HG02588 (cell line): ENCODE data around the gene TUSC7.

Source experiments
- ATAC-seq: cut with Tn5 transposase; IDR thresholded peaks from one replicate; pipeline ENCODE4 v1.9.1; 2021; ENCODE audit warnings: mild to moderate bottlenecking, moderate library complexity; ENCODE audit not compliant: unreplicated experiment

Gene TUSC7

DNA sequence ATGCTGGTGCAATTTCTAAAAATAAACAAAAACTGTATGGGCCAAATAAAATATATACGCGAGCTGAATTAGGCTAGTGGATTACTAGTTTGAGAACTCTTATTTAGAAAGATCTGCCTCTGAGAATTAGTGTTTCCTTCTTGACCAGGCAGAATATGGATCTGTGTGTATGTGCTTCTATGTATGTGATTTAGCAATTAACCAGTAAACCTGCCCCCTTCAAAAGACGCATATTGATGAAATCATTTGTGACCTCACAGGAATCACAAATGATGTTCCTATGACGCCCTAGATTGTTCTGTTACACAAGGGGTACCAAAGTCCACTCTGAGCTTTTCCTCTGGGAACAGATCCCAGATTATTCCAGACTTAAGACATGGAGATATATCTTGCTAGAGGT is at the start of gene TUSC7:
Gene TUSC7 (plus strand): TSS at position 301 of the 400 bp plus-strand sequence.
- ATAC-seq, result no peak

DNA sequence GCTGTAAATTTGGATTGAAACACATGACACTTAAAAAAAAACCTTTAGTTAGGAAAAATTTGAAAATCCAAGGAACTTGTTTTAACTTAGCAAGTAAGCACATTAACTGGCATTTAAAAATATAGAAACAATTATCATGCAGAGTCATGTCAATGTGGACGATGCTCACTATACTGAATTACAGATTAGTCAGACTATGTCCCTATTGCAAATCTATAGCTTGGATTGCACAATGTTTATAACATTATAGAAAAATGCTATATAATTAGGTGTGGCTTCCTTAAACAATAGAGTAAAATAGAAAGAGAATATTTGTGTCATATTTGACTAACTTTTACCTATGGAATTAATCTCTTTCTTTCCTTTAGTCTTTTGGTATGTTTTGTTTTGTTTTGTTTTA is 48.4 kb upstream of the TUSC7 start:
- no peak for ATAC-seq

DNA sequence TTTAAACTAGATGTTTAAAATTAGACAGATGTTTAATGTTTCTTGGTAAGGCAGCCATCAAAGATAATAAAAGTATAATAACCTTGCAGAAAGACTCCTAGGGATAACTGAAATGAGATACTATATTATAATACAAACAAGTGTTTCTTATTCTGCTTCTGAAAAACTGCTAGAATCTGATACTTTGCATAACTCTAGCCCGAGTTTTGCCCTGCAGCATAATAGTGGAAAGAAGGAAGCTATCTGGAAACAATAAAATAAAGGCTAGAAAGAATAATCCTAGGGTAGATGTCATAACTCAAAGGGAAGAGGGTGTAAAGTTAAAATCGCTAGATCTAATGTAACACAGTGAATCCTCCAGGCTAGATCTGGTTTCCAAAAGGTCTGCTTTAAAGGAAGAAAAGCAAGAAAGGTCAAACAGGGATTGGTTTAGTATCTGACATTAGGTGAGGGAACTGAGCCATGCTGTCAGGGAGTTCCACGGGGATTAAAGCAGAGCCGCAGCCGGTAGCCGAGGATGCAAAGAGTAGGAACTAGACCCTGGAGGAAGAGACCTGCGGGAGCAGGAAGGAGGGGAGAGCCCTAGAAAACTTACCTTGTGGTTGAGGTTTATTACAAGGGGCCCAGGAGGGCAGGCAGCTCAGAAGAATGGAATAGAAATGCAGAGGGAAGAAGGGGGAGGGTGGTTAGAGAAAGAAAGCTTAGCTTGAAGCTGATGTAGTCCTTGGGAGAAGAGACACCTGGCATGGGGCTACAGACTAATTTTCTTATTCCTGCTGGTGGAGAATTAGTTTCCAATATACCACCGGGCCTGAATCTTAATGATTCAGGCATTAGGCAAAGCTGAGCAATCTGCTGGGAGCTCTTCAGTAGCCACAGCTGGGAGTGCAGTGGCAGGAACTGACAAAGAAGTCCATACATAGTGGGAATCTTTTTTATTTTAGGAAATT is 46.1 kb upstream of the TUSC7 start:
- no peak for ATAC-seq

DNA sequence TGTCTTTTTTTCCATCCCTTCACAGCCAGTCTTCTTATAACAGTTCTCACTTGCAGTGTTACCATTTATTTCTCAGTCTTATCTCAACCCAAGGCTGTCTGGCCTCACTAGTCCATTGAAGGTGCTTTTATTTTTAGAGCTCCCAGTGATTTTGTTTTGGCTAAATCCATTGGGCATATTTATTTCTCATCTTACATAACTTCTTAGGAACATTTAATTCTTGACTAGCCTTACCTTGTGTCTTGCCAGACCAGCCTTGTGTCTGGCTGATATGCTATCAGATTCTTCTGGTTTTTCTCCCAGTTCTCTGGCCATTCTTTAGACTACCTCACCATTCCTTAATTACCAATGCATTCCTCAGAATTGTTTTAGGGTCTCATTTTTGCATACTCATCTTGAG is 42.3 kb upstream of the TUSC7 start:
- ATAC-seq, result no peak

DNA sequence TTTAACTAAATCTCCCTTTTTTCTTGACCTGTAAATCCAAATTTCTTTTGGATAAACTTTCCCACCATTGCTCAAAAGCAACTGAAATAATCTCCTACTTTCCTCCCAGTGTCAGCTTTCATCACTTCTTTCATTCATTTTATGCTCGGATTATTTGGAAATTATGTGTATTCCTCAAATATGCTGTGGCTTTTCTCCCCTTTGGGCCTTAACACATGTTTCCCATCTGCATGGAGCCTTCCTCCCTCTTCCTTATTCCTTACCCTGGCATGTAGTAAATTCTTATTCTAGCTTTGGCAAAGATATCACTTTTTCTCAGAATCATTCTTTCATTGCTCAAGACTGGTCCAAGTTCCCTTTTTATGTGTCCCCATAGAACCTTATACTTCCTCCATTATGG is 41.8 kb upstream of the TUSC7 start:
- ATAC-seq, result no peak

DNA sequence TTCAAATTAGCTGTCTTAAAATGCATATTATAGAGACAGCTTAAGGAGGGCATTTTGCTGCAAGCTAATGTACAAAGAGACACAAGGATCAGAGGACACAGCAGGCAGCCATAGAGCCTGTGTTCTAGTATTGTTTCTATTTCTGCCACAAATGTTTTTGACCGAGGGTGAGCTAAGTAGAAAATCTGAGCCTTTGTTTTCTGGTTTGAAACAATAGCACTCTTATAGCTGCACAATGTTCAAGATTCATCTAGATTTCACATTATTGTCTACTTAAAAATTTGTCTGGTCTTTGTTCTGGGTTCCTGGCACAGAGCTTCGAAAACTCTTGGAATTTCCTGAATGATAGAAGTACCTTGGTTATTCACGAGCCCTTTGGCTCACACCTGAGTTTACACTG is 40.0 kb upstream of the TUSC7 start:
- ATAC-seq, result no peak

DNA sequence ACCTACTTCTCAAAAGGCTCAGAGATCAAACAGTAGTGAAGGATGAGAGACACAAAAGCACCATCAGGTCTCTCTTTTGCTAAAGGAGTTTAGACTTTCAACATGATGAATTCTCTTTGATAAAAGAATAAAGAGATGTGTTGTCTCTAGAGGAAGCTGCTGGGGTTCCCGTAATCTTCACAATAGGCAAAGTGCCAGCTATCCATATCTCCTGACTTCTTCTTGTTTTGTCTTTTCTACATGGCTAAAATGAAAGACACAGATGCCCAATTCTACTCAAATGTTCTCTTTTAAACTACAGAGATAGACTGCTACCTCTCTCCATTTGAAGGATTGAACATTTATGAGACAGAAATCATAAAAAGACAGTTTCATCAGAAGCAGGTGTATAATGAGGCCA is 38.4 kb upstream of the TUSC7 start:
- ATAC-seq, result no peak

DNA sequence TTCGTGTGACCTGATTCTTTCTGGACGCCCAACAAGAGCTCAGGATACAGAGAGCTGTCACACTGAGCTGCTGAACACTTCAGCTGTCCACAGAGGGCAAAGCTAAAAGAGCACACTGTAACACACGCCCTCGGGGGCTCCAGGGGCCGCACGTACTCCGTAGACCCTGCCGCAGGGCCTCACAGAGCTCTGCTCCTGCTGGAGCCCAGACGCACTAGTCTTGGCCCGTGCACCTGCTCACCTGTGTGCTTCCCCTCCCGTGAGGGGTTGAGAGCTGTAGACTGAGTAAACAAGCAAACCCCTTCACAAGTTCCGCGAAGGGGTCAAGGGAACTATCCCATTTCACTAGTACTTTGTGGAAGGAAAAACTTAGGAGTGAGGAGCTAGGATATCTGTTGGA is 30.7 kb upstream of the TUSC7 start:
- no peak for ATAC-seq

DNA sequence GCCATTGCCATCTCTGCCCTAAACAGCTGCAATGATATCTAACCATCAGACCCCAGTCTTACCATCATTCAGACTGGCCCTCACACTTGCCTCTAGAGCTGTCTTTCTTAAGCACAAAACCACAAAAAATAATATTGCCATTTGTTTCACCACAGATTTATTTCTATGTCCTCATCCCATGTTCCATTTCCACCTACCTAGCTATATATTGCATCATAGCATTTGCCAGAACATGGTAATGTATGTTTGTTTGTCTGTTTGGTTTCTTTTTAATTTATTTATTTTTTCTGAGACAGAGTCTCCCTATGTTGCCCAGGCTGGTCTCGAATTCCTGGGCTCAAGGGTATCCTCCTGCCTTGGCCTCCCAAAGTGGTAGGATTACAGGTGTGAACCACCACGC is 18.5 kb upstream of the TUSC7 start:
- ATAC-seq, result no peak

DNA sequence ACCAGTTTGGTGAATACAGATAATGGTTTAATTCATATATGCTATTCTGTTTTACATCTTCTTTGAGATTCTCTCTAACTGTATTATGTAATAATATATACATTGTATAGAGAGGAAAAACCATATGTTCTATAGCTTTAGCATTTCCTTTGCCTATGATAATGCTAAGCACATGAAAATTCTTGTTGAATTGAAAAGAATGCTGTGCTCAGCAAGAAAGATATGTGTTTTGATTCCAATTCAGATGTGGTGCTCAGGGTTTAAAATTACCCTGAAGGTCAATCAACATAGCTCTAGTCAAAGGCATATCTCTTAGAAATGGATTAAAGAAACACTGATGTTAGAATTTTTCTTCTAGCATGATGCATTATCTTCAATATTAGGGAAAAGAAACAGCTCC is 8.5 kb upstream of the TUSC7 start:
- ATAC-seq, result no peak

DNA sequence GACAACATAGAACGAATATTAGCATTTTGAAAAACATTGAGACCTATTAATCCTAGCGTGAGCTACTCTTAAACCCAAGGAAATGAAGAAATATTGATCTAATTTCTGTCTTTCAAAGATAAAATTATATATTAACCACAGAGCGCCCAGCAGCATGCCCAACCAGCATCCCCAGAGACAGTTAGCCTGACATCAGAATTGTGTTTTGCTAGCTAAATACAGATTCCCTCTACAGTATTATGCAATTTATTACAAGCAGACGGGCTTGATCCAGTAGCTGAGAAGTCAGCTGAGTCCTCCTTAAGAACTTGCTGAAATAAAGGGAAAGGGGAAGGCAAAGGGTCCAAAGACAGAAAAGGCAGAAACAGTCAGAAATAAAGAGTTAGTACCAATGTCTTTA is 7.2 kb upstream of the TUSC7 start:
- no peak for ATAC-seq

DNA sequence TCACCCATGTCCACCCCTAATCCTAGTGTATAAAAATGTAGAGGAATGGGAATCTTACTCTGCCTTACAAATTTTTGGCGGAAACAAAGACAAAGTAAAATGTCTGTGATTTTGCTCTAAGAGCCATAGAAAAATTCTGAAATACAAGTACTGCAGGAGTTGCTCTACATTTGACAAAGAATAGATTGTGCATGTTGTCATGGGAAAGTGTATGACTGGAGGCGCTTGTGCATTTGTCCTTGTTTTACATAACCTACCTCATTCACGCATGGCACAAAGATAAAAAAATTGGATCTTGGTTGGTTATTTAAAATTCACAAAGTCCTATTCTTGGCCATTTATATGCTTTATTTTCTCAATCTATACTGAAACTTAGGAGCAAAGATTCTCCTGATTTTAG is 2.0 kb upstream of the TUSC7 start:
- ATAC-seq, result no peak

DNA sequence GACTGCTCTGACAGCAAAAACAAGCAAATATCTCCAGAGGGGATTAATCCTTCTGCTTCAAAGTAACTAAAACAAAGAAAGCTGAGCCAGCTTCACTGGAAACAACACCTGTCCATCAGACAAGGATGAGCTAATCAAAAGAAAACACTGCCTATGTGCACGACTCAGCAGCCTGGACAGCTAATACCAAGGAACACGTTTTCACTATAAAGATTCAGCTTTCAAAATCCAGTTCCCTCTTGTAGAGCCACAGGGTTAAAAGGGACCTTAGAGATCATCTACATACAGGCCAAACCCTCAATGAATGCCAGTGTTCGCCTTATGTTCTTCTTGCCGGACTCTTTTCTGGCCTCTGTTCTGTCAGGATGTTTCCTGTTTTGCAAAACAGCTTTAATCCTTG is 6.9 kb downstream of the TUSC7 start:
- ATAC-seq, result no peak

DNA sequence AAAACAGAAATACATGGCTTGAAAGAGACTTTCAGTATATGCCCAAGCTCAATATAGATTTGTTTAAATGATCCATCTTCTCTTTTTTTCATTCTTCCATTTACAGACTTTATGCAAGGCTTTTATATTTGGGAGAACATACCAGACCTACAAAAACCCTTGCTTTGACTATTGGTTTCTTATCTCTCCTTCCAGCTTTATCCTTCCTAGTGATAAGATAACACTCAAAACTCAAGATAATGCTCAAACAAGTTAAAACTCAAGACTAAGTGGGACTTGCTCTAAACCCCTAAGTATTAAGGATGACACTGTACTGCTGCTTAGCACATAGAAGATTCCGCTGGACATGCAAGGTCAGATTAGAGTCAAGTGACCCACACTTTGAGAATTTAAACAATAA is 8.0 kb downstream of the TUSC7 start:
- no peak for ATAC-seq

DNA sequence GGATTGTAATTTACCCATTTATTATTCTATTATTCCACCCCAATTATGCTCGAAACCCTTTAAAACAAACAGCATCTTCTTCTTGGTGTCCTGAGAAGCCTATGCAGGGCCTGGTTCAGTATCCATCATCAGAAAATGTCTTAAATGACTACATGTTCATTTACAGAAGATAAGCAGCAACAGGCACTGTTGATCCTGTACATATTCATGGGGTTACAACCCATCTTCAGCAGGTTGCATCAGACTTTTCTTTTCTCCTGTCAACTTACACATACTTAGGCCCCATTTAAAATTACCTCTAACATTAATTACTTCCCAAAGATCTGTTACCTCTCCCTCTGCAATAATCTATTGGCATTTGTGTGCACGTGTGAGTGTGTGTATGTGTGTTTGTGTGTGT is 18.9 kb downstream of the TUSC7 start:
- ATAC-seq, result no peak

DNA sequence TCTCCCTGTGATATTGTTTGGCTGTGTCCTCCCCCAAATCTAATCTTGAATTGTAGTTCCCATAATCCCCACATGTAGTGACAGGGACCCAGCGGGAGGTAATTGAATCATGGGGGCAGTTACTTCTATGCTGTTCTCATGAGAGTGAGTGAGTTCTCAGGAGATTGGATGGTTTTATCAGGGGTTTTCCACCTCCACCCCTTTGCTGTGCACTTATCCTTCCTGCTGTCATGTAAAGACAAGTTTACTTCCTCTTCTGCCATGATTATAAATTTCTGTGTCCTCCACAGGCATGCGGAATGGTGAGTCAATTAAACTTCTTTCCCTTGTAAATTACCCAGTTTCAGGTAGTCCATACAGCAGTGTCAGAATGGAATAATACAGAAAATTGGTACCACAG is 24.7 kb downstream of the TUSC7 start:
- no peak for ATAC-seq

DNA sequence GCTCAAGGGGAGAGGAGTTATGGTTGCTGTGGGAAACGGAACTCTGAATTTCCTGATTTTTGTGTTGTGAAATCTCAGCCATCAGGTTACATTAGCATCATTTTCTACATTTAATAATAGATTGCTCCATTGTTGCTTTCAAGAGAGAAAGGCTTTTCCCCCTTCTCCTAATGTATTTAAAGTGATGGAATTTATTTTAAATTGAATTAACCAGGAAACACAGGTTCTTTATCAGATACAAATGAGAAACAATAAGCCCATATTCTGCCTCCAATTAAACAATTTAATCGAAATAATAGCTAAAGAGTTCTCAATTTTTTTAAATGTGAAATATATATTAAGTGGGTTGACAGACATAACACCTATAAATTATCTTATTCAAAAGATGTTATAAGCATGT is 30.1 kb downstream of the TUSC7 start:
- no peak for ATAC-seq

DNA sequence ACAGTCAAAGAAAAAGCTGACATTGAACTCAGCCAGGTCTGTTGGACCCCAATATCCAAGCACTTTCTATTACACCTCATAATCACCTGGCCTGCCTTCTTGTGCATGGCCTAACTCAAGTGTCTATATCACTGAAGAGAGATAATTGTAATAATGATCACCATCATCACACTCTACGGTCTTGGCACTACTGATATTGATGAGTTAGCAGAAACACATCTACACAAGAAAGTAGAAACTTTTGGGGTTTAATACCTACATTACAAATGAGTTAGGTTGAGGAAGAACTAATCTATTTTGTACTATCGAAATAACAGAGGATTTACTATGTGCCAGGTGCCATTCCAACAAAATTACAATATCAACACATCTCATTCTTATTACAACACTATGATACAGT is 30.7 kb downstream of the TUSC7 start:
- ATAC-seq, result no peak

DNA sequence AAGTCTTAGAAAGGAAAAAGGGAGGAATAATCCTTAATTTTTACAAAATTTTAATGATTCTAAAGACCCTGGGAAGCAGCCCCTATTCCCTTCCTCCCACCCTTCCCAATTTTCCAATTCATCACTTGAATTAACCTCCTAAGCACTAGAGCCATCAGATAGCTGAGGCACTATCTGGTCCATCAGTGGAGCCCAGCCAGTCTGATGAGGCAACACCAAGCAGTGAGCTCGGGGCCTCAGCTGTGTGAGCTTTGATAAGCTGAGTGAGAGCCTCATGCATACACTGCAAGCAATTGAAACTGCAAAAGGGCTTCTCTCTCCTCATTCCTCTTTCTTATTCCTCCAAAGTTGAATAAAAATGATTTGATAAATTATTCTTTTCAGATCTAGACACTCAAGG is 31.9 kb downstream of the TUSC7 start:
- ATAC-seq, result no peak

DNA sequence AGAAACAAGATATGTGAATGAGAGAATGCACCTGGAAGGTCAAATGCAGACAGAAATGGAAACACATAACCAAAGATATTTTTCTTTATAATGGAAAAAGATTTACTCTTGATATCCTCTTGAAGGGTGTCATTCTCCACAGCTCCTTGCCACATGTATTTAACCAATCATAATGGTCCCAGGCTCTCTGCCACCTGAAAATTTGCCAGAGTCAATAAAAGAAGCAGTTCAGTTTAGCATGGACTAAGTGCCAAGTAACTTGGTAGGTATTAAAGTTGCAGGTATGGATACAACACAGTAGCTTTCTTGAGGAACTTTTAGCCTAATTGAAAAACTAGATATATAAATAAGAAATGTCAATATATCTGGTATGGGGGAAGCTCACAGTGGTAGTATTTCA is 33.5 kb downstream of the TUSC7 start:
- ATAC-seq, result no peak

DNA sequence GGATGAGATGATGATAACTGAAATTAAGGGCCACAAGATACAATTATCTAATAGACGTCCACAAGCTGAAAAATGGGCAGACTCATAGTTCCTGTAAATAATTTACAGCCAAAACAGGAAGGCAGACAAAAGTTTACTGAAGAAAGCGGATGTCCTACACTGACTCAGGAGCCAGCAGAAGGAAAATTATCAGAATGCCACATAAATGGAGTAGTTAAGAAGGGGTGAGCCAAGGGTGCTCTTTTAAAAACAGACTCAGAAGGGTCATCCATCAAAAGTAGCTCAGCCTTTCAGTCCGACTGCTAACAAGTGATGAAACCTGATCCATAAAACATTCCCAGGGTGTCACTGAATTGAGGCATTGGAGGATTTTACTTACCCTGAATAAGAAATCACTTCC is 39.8 kb downstream of the TUSC7 start:
- ATAC-seq, result no peak

DNA sequence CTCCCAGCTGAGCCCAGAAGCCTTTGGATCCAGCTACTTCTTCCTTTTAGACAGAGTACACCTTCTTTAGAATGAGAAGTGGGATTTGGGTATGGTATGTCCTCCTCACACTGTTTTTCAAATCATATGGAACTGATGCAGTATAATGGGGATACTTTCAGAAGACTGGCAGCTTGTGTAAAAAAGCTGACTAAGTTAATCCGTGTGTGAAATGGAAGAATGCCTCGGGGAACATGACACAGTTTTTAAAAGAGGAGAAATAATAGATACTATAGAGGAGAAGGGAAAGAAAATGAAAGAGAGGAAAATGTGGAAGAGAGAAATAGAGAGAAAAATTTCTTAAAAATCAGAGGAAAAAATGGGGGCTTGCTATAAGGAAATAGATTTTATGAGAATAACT is 47.7 kb downstream of the TUSC7 start:
- ATAC-seq, result no peak

DNA sequence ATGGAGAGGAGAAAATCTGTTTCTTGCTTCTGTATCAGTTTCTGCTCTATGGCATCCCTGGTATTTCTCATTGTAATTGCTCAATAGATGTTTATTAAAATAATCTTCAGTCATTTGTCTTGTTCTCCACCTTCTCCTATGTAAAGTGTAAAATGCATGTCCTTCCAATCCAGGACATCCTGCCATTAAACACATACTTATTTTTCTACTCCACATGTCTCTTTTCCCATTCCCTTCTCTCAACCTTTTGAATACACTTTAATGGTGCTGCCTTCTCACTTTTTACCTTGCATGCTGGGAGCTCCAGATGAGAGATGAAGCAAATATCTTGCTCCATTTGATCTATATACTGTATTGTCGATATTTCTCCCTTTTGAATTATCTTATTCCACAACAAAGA is 49.7 kb downstream of the TUSC7 start:
- ATAC-seq, result no peak
